Lower leg skin (tissue), 3 donors: Measurements from ENCODE around the gene FMOD.

Source experiments
- CTCF ChIP-seq, 3 donors: fragments of 450-650 bp; IDR thresholded peaks; one replicate each; pipeline ENCODE4 v1.5.1; 2016; ENCODE audit warnings: antibody characterized with exemption in 3 of 3, mild to moderate bottlenecking in 3 of 3, moderate library complexity in 2 of 3
- POLR2A ChIP-seq, 2 donors: fragments of 450-650 bp; IDR thresholded peaks; one replicate each; pipeline ENCODE4 v1.6.1; 2016 to 2017; ENCODE audit warnings: antibody characterized with exemption in 2 of 2, mild to moderate bottlenecking in 1 of 2, moderate library complexity in 1 of 2

GRCh38 chr1:203354246-203354645 is 3.3 kb upstream of the FMOD start:
- TF ChIP-seq POLR2A (IDR thresholded peaks at IDR 0.05) (no peak), CTCF (IDR thresholded peaks at IDR 0.05) (no peak)
